ENCODE measurements around the gene HPSE. TPM values are rescaled to one million over a fixed set of nuclear protein-coding genes. Genes with fewer than 3 reads are reported as not detected.

HPSE gene
- total RNA-seq, 2 experiments from 2014 or later = 5.5 to 6.0 TPM

- ATAC-seq (peak; percentile 91), DNase-seq (peak; percentile 23)
- POLR2A ChIA-PET = interaction anchor here (1.1 kb wide), 2 partner anchors 47 to 75 kb away, joined by 3 read pairs; no protein-coding TSS in a partner anchor
- Mint-ChIP-seq H3K4me3 (no peak overlapping the region), H3K4me1 (ENCODE audit: low read depth) (peaks cover 22% of the 10 kb centered on the region), H3K9me3 (peaks cover 12% of the 10 kb centered on the region), H3K27me3 (no peaks in the 10 kb centered on the region), H3K27ac (peak overlapping the region; percentile 78), H3K36me3 (ENCODE audit: low read depth) (no peaks in the 10 kb centered on the region)
- CTCF ChIA-PET = interaction anchor here (1.1 to 3.5 kb wide), 3 partner anchors 16 to 74 kb away, joined by 4 to 15 read pairs (median 5); no protein-coding TSS in a partner anchor
- intact Hi-C loops (cut with micrococcal nuclease) = loop anchor here (5.0 kb wide), 1 partner anchor 100 kb away; the partner anchor contains the start of genes HELQ and MRPS18C
- TF ChIP-seq, protein P1, sequence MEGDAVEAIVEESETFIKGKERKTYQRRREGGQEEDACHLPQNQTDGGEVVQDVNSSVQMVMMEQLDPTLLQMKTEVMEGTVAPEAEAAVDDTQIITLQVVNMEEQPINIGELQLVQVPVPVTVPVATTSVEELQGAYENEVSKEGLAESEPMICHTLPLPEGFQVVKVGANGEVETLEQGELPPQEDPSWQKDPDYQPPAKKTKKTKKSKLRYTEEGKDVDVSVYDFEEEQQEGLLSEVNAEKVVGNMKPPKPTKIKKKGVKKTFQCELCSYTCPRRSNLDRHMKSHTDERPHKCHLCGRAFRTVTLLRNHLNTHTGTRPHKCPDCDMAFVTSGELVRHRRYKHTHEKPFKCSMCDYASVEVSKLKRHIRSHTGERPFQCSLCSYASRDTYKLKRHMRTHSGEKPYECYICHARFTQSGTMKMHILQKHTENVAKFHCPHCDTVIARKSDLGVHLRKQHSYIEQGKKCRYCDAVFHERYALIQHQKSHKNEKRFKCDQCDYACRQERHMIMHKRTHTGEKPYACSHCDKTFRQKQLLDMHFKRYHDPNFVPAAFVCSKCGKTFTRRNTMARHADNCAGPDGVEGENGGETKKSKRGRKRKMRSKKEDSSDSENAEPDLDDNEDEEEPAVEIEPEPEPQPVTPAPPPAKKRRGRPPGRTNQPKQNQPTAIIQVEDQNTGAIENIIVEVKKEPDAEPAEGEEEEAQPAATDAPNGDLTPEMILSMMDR (IDR thresholded peaks at IDR 0.05) = no peak
Observed at GRCh38 chr4:83356899-83357661, 22.4 kb upstream of the HPSE start.

DNA sequence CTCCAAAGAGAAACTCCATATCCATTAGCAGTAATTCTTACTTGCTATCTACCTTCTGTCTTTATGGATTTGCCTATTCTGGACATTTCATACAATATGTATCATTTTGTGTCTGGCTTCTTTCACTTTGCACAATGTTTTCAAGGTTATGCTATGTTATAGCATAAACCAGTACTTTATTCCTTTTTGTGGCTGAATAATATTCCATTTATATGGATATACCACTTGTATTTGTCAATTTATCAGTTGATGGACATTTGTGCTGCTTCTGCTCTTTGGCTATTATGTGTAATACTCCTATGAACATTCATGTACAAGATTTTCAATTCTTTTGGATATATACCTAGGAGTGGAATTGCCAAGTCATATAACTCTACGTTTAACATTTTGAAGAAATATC is 18.9 kb upstream of the HPSE start:
- H3K4me3 Mint-ChIP-seq = no peak overlapping the region
- peaks cover 41% of the 10 kb centered on the region for H3K4me1 Mint-ChIP-seq (ENCODE audit: low read depth)
- ChIA-PET CTCF (interaction anchor here (0.8 kb wide), 1 partner anchor 12 kb away, joined by 3 read pairs; no protein-coding TSS in a partner anchor), POLR2A (no interaction called here)
- H3K27me3 Mint-ChIP-seq = no peaks in the 10 kb centered on the region
- TF ChIP-seq, protein P1 (IDR thresholded peaks at IDR 0.05) = no peak
- peaks cover 18% of the 10 kb centered on the region for H3K9me3 Mint-ChIP-seq
- intact Hi-C loops (cut with micrococcal nuclease) = no loop called here
- DNase-seq (no peak), ATAC-seq (no peak)
- no peaks in the 10 kb centered on the region for H3K36me3 Mint-ChIP-seq (ENCODE audit: low read depth)
- H3K27ac Mint-ChIP-seq = no peak overlapping the region

DNA sequence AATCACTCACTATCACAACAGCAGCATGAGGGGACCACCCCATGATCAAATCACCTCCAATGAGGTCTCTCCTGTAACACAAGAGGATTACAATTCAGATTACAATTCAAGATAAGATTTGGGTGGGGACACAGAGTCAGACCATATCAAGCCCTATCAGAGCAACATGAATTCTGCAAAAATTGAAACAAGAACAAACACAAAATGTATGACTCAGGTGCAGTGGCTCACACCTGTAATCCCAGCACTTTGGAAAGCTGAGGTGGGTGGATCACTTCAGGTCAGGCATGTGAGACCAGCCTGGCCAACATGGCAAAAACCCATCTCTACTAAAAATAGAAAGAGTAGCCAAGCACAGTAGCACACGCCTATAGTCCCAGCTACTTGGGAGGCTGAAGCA is 13.4 kb upstream of the HPSE start:
- no peak overlapping the region for H3K4me3 Mint-ChIP-seq
- intact Hi-C loops (cut with micrococcal nuclease) = no loop called here
- DNase-seq (no peak), ATAC-seq (no peak)
- ChIA-PET CTCF (interaction anchor here (1.4 kb wide), 1 partner anchor 274 kb away, joined by 3 read pairs; no protein-coding TSS in a partner anchor), POLR2A (interaction anchor here (1.2 kb wide), 1 partner anchor 64 kb away, joined by 3 read pairs; no protein-coding TSS in a partner anchor)
- H3K27me3 Mint-ChIP-seq = peaks cover 5% of the 10 kb centered on the region
- TF ChIP-seq, protein P1 (IDR thresholded peaks at IDR 0.05) = no peak
- peaks cover 13% of the 10 kb centered on the region for H3K36me3 Mint-ChIP-seq (ENCODE audit: low read depth)
- peaks cover 19% of the 10 kb centered on the region for H3K4me1 Mint-ChIP-seq (ENCODE audit: low read depth)
- no peak overlapping the region for H3K27ac Mint-ChIP-seq
- peaks cover 15% of the 10 kb centered on the region for H3K9me3 Mint-ChIP-seq

DNA sequence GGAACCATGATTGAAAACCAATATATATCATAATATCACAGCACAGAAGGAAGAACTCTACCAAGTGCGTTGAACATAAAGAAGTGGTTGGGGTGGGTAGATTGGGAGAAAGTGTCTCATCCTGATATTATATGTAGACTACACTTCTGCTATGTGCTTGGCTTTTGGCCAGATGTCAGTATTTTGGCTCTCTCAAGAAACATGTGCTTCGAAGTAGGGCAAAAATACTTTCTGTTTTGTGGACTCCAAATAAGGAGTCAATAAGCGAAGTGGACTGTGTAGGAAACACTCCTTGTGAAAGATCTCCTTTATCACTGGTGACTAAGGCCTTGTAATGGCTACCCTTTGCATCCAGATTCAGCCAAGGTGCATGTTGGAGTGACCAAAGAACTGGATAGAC is 7.8 kb upstream of the HPSE start:
- peaks cover 15% of the 10 kb centered on the region for H3K9me3 Mint-ChIP-seq
- peaks cover 18% of the 10 kb centered on the region for H3K27me3 Mint-ChIP-seq
- no peak for DNase-seq
- H3K4me3 Mint-ChIP-seq = no peak overlapping the region
- peaks cover 17% of the 10 kb centered on the region for H3K36me3 Mint-ChIP-seq (ENCODE audit: low read depth)
- TF ChIP-seq, protein P1 (IDR thresholded peaks at IDR 0.05) = no peak
- H3K27ac Mint-ChIP-seq = no peak overlapping the region
- ATAC-seq = no peak
- peaks cover 25% of the 10 kb centered on the region for H3K4me1 Mint-ChIP-seq (ENCODE audit: low read depth)
- ChIA-PET POLR2A (no interaction called here), CTCF (no interaction called here)
- intact Hi-C loops (cut with micrococcal nuclease) = no loop called here
